ENCODE results near the gene RAB11FIP4. TPM values are rescaled to one million over a fixed set of nuclear protein-coding genes. Genes with fewer than 3 reads are reported as not detected.

Gene RAB11FIP4
- total RNA-seq, 1 experiment from 2014 or later, result 15.1 TPM

GRCh38 chr17:31493656-31494155 lies 102.2 kb downstream of the RAB11FIP4 start:
- Histone ChIP-seq H3K9ac (ENCODE audit: low read length) (no peak overlapping the region), H3K4me2 (ENCODE audit: low read length) (no peak overlapping the region), H3K9me2 (ENCODE audit: insufficient read depth) (no peaks in the 10 kb centered on the region), H3K79me2 (ENCODE audit: insufficient read depth, low read length) (peaks cover 3% of the 10 kb centered on the region), H3K4me1 (ENCODE audit: control insufficient read depth in 1 of 2, insufficient read depth in 2 of 2, low read length in 2 of 2) (peaks cover 30 to 58% of the 10 kb centered on the region in 2 experiments), H3K36me3 (ENCODE audit: control insufficient read depth in 1 of 2, insufficient read depth in 2 of 2, low read length in 2 of 2) (no peaks in the 10 kb centered on the region), H3K27ac (ENCODE audit: low read depth, low read length) (no peak overlapping the region), H4K20me1 (ENCODE audit: insufficient read depth) (no peaks in the 10 kb centered on the region), H3K9me3 (ENCODE audit: control insufficient read depth in 1 of 2, insufficient read depth in 1 of 2, low read depth in 1 of 2, low read length in 2 of 2) (no peaks in the 10 kb centered on the region), H3K27me3 (ENCODE audit: insufficient read depth, low read length) (no peaks in the 10 kb centered on the region), H3K4me3 (replicated peaks in 1 of 2; ENCODE audit: low read depth in 1 of 2, low read length in 2 of 2) (no peak overlapping the region), H2AFZ (ENCODE audit: low read depth, low read length, poor library complexity, severe bottlenecking) (no peak overlapping the region)
- intact Hi-C loops (cut with micrococcal nuclease), result no loop called here
- TF ChIP-seq EZH2 (IDR thresholded peaks at IDR 0.05) (no peak), ZNF274 (IDR thresholded peaks at IDR 0.05; ENCODE audit: low read depth, low read length) (no peak), REST (IDR thresholded peaks at IDR 0.05; ENCODE audit: low read depth) (no peak), ZFX (IDR thresholded peaks at IDR 0.05) (no peak), FOSL1 (IDR thresholded peaks at IDR 0.05; ENCODE audit: low read depth) (no peak), CEBPB (IDR thresholded peaks at IDR 0.05; ENCODE audit: low read depth) (no peak), EZH2phosphoT487 (IDR thresholded peaks at IDR 0.05; ENCODE audit: borderline replicate concordance) (no peak), POLR2AphosphoS5 (IDR thresholded peaks at IDR 0.05; ENCODE audit: low read depth, low read length) (no peak), EGR1 (IDR thresholded peaks at IDR 0.05; ENCODE audit: low read depth) (no peak), ELF1 (IDR thresholded peaks at IDR 0.05; ENCODE audit: borderline replicate concordance, low read depth) (no peak), SRF (IDR thresholded peaks at IDR 0.05; ENCODE audit: low read depth) (no peak), SIN3A (IDR thresholded peaks at IDR 0.05; ENCODE audit: low read depth) (no peak), RAD21 (IDR thresholded peaks at IDR 0.05; ENCODE audit: low read depth) (no peak), YY1 (IDR thresholded peaks at IDR 0.05; ENCODE audit: extremely low read depth, insufficient replicate concordance, low read depth, low read length) (no peak), CTCF (IDR thresholded peaks at IDR 0.05 in 2 of 3, conservative IDR thresholded peaks at IDR 0.05 in 1 of 3; ENCODE audit: borderline replicate concordance in 1 of 3, insufficient read depth in 1 of 3, low read depth in 2 of 3, low read length in 2 of 3) (no peak), POLR2A (IDR thresholded peaks at IDR 0.05; ENCODE audit: borderline replicate concordance, extremely low read depth, insufficient read depth, insufficient read length) (no peak), ATF3 (IDR thresholded peaks at IDR 0.05) (no peak)
- DNase-seq (ENCODE audit: low read depth, low spot score), result no peak
- no peak for ATAC-seq
- RAD21 ChIA-PET (ENCODE audit: low non-redundant PET in 1 of 2, low total read pairs in 2 of 2, uncharacterized antibody in 2 of 2, unreplicated experiment in 2 of 2), result no interaction called here
- POLR2A ChIA-PET, result no interaction called here
- no TSS peak for BruUV-seq (replicated peaks)
- CTCF ChIA-PET, result no interaction called here

Data from HCT116 (cell line).